HepG2 (cell line): ENCODE measurements around the gene TPRG1L. TPM values are rescaled to one million over a fixed set of nuclear protein-coding genes. Genes with fewer than 3 reads are reported as not detected.

Experiments used
- polyA plus RNA-seq, 8 experiments: library from polyadenylated mRNA; depleted of rRNA in 3 of 8; stranded (reverse) in 7 of 8; unstranded in 1 of 8; fragments of >200 nt; fragmentation: Illumina TruSeq in 4 of 8; extraction: Trizol in 4 of 8; gene quantifications; 2 replicates each; pipeline versions ENCODE4 v1.2.1 to v1.2.3, GENCODE V29; 2011 to 2016; ENCODE audit warnings: low read depth in 4 of 8, missing spikeins in 1 of 8, mixed read lengths in 1 of 8; ENCODE audit not compliant: insufficient read depth in 1 of 8
- total RNA-seq, 5 experiments: library from RNA; depleted of rRNA; stranded (reverse); fragments of >200 nt; fragmentation: Illumina TruSeq; extraction: Trizol; gene quantifications; 2 replicates each; pipeline ENCODE4 v1.2.3, GENCODE V29; 2016; ENCODE audit warnings: low read depth in 1 of 5

TPRG1L gene
- total and polyA plus RNA-seq, 2 of the 13 experiments (the other 11 are each of a cell fraction or from before 2014, with no cell fraction given) = 21.3 to 37.4 TPM

Other genes starting within 250 kb of the TPRG1L start
- 15.9 and 20.3 TPM in 2 replicates for gene ARHGEF16, start 170.3 kb upstream of the TPRG1L start, total RNA-seq (2016; rRNA removed; fragmentation: Illumina TruSeq; extraction: Trizol)
- gene ARHGEF16, start 170.3 kb upstream of the TPRG1L start, polyA plus RNA-seq (2011; rRNA removed) = 39.9 and 59.7 TPM in 2 replicates
- 0.76 and 1.9 TPM in 2 replicates for gene MEGF6, start 13.5 kb upstream of the TPRG1L start, total RNA-seq (2016; rRNA removed; fragmentation: Illumina TruSeq; extraction: Trizol)
- gene MEGF6, start 13.5 kb upstream of the TPRG1L start, polyA plus RNA-seq (2011; rRNA removed) = 1.9 and 3.5 TPM in 2 replicates
- gene WRAP73, start 25.1 kb downstream of the TPRG1L start, total RNA-seq (2016; rRNA removed; fragmentation: Illumina TruSeq; extraction: Trizol) = 18.1 and 21.0 TPM in 2 replicates
- gene WRAP73, start 25.1 kb downstream of the TPRG1L start, polyA plus RNA-seq (2011; rRNA removed) = 40.4 and 44.1 TPM in 2 replicates
- 0.69 and 1.1 TPM in 2 replicates for gene TP73, start 27.5 kb downstream of the TPRG1L start, total RNA-seq (2016; rRNA removed; fragmentation: Illumina TruSeq; extraction: Trizol)
- gene TP73, start 27.5 kb downstream of the TPRG1L start, polyA plus RNA-seq (2011; rRNA removed) = 0.49 and 0.59 TPM in 2 replicates
- not detected in 2 replicates for gene CCDC27, start 127.4 kb downstream of the TPRG1L start, total RNA-seq (2016; rRNA removed; fragmentation: Illumina TruSeq; extraction: Trizol)
- not detected in 2 replicates for gene CCDC27, start 127.4 kb downstream of the TPRG1L start, polyA plus RNA-seq (2011; rRNA removed)
- gene SMIM1, start 147.7 kb downstream of the TPRG1L start, total RNA-seq (2016; rRNA removed; fragmentation: Illumina TruSeq; extraction: Trizol) = 55.8 and 56.3 TPM in 2 replicates
- 12.4 and 22.2 TPM in 2 replicates for gene SMIM1, start 147.7 kb downstream of the TPRG1L start, polyA plus RNA-seq (2011; rRNA removed)
- 52.4 and 52.5 TPM in 2 replicates for gene LRRC47, start 171.5 kb downstream of the TPRG1L start, total RNA-seq (2016; rRNA removed; fragmentation: Illumina TruSeq; extraction: Trizol)
- 18.3 and 20.2 TPM in 2 replicates for gene LRRC47, start 171.5 kb downstream of the TPRG1L start, polyA plus RNA-seq (2011; rRNA removed)
- 20.4 and 33.8 TPM in 2 replicates for gene CEP104, start 232.2 kb downstream of the TPRG1L start, total RNA-seq (2016; rRNA removed; fragmentation: Illumina TruSeq; extraction: Trizol)
- gene CEP104, start 232.2 kb downstream of the TPRG1L start, polyA plus RNA-seq (2011; rRNA removed) = 19.0 and 30.1 TPM in 2 replicates
- 8.7 and 9.3 TPM in 2 replicates for gene DFFB, start 232.5 kb downstream of the TPRG1L start, total RNA-seq (2016; rRNA removed; fragmentation: Illumina TruSeq; extraction: Trizol)
- gene DFFB, start 232.5 kb downstream of the TPRG1L start, polyA plus RNA-seq (2011; rRNA removed) = 4.6 and 4.8 TPM in 2 replicates